OCI-M2 (cell line): ENCODE measurements around the gene MYOZ2.

ENCODE experiments used
- DNase-seq: peaks from one replicate; lab custom pipeline; 2025; ENCODE audit not compliant: unreplicated experiment; lab: John Stamatoyannopoulos, UW

Gene MYOZ2

GRCh38 chr4:119135721-119136121, at the start of gene MYOZ2:
Gene MYOZ2 (plus strand): TSS chr4:119135832. CDS start chr4:119136526, 694 bp downstream.
- DNase-seq: no peak

GRCh38 chr4:119087121-119087520, 48.5 kb upstream of the MYOZ2 start:
- DNase-seq: no peak

- no peak for DNase-seq
Observed at GRCh38 chr4:119087656-119088055, 48.0 kb upstream of the MYOZ2 start.

- no peak for DNase-seq
Observed at GRCh38 chr4:119093042-119093827, 42.4 kb upstream of the MYOZ2 start.

- DNase-seq: no peak
Observed at GRCh38 chr4:119097282-119097900, 38.2 kb upstream of the MYOZ2 start.

- no peak for DNase-seq
Observed at GRCh38 chr4:119098306-119098705, 37.3 kb upstream of the MYOZ2 start.

- DNase-seq: no peak
Observed at GRCh38 chr4:119099227-119099810, 36.3 kb upstream of the MYOZ2 start.

GRCh38 chr4:119100655-119101054, 35.0 kb upstream of the MYOZ2 start:
- DNase-seq: no peak

- DNase-seq: no peak
Observed at GRCh38 chr4:119103263-119103662, 32.4 kb upstream of the MYOZ2 start.

- no peak for DNase-seq
Observed at GRCh38 chr4:119104644-119105273, 30.9 kb upstream of the MYOZ2 start.

GRCh38 chr4:119105605-119106004, 30.0 kb upstream of the MYOZ2 start:
- DNase-seq: no peak

GRCh38 chr4:119106036-119107000, 29.3 kb upstream of the MYOZ2 start:
- DNase-seq: no peak

- no peak for DNase-seq
Observed at GRCh38 chr4:119110121-119110520, 25.5 kb upstream of the MYOZ2 start.

GRCh38 chr4:119111296-119111695, 24.3 kb upstream of the MYOZ2 start:
- DNase-seq: no peak

- DNase-seq: no peak
Observed at GRCh38 chr4:119113033-119113655, 22.5 kb upstream of the MYOZ2 start.

GRCh38 chr4:119116021-119116420, 19.6 kb upstream of the MYOZ2 start:
- DNase-seq: no peak

- no peak for DNase-seq
Observed at GRCh38 chr4:119116925-119117900, 18.4 kb upstream of the MYOZ2 start.

GRCh38 chr4:119118397-119118796, 17.2 kb upstream of the MYOZ2 start:
- no peak for DNase-seq

- DNase-seq: no peak
Observed at GRCh38 chr4:119124352-119124751, 11.3 kb upstream of the MYOZ2 start.
